Muscle of arm (tissue), 12 donors: ENCODE measurements around the gene ACOX3. TPM values are rescaled to one million over a fixed set of nuclear protein-coding genes. Genes with fewer than 3 reads are reported as not detected.
A peak's percentile ranks its signal among the peaks of the same experiment; 100 is the strongest.
"Not testable (repeated sequence)": the region's sequence is repeated elsewhere in the genome, so short reads cannot be mapped to it uniquely, and the experiment has no call there.

Source experiments
- DNase-seq: peaks from one replicate; pipeline ENCODE4 v3.0.0-alpha.2; 2013
- polyA plus RNA-seq, 12 donors: library from polyadenylated mRNA; unstranded; fragments of 120-200 nt; gene quantifications; one replicate each; pipeline ENCODE4 v1.2.1, GENCODE V29; 2013; ENCODE audit not compliant: insufficient read length in 12 of 12

Gene ACOX3
- polyA plus RNA-seq, 12 donors: 11.5 to 24.9 (median 14.5) TPM; not detected in 1

DNA sequence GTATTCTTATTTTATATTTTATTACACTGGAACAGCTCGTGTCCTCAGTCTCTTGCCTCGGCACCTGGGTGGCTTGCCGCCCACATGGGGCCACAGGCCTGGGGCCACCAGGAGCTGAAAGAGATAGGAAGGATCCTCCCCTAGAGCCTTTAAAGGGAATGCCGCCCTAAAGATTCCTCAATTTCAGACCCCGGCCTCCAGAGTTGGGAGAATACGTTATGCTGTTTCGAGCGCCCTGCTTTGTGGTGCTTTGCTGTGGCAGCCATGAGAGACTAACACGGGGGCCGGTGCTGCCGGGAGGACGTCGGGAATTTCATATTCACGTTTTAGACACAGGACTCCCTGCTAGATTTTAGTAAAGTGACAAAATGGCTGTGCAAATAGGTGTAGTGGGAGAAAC, 33.2 kb downstream of the ACOX3 start:
- DNase-seq: no peak

DNA sequence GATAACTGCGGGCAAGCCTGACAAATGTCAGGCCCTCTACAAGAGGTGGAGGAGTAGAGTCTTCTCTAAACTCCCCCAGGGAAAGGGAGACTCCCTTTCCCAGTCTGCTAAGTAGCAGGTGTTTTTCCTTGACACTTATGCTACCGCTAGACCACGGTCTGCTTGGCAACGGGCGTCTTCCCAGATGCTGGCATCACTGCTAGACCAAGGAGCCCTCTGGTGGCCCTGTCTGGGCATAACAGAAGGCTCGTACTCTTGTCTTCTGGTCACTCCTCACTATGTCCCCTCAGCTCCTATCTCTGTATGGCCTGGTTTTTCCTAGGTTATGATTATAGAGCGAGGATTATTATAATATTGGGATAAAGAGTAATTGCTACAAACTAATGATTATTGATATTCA, 33.6 kb downstream of the ACOX3 start:
- DNase-seq: not testable (repeated sequence)

DNA sequence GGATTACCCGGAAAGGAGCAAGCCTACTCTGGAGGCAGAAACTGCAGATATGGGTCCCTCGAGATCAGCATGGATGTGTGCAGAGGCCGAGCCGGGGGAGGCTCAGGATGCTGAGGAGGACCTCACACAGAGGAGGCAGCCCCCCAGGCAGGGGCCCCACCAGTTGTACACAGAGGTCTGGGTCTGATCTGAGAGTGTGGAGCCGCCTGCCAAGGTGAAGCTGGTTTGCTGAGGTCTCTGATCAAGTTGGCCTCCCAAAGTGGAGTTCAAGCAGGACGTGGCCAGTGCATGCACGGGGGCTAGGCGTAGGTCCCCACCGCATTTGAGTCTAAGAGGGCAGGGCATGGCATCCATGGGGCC, 35.0 kb downstream of the ACOX3 start:
- no peak for DNase-seq

DNA sequence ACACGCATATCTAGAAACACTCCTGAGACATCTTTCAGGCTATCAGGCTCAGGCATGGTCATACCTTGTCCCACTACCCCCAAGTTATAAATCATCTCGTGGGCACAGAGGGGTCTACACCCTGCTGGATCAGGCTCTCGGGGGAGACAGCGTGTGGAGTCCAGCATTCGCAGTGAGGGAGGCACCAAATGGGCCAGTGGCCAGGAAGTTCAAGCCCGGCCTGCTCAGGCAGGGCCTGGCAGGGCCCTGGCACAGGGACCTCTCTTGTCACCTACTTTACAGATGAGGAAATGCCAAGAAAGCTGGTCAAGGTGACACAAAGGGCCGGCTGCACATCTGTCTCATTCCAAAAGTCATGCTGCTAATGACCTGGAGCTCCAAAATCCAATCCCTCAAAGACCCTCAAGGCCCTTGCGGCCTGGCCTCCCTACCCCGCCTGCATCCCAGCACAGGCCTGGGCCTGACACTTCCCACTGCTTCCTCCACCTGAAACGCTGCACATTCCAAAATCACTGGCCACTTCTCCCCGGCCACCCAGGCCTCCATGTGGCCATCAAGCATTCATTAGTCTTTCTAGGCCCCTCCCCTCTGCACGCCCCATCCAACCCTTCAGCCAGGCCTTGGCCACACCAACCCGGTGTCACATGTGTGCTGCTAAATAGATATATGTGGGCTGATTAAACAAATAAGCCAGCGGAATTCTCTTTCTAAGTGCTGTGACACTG, 35.6 kb downstream of the ACOX3 start:
- DNase-seq: no peak

DNA sequence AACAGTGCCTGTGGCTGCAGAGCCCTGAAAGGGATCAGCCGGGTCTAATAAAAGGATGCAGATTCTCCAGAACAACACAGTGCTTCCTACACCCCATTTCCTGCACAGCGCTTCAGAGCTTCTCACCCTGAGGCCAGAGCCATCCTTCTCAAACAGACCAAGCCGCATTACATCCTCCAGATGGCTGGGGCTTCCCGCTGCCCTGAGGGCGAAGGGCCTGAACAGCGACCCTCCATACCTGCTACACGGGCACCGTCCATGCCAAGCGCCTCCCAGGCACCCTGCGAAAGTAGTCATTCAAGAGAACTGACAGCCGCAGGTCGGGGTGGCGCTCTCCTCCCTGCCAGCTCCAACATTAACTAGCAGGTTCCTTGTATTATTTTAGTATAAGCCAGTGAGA, 36.5 kb downstream of the ACOX3 start:
- no peak for DNase-seq

DNA sequence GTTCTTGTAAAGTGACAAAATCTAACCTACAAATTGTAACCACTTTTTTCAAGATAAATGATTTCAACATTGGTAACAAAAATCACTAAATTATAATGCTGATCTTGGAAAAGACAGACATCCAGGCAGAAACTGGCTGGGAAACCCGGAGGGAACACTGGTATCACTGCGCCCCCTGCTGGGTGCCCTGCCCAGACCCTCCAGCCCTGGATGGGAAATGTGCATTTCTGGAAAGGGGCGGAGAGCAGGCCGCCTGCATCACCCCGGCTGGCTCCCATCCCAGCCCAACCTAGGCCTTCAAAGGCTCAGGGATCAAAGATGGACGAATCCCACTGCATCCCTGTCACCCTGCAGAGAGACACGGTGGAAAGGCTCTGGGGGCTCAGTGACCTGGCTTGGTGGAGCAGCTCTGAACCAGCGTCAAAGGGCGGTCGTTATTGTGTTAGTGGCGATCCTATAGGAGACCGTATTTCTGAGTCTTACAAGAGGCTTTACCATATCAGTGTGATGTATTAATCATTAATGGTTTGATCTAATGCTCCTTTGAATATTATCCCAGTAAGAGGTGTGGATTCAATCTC, 37.3 kb downstream of the ACOX3 start:
- peak; percentile 87 for DNase-seq

DNA sequence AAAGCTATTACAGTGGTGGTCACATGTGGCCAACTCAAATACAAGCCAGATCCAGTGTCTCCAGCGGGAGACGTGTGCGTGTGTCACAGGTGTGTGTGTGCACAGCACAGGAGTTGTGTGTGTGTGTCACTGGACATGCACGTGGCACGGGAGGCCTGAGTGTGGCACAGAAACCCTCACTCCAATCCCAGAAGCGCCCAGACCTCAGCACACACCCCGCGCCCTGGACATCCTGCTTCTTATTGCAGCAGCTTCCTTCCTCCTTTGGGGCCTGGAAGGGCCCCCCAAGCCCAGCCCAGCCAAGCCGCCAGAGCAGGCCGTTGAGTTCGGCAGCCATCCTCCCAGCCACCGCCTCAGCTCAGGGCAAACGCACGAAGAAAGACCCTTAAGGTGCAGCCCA, 37.9 kb downstream of the ACOX3 start:
- no peak for DNase-seq

DNA sequence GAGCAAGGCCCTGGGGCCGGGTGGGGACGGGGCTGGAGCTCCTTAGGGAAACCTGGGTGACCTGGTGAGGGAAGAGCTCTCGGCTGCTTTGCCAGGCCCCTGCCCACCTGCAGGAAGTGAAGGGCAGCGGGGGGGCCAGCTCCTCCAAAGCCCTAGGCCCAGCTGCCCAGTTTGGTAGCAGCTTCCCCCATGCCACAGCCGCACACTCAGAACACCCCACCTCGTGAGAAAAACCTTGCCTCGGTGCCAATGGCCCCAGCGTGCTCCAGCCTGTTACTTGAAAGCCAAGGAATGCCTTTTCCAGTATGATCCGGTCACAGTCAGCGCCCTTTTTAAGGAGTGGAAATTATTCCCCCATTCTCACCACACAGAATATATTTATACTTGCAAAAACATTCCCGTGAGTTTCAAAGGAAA, 38.3 kb downstream of the ACOX3 start:
- DNase-seq: no peak

DNA sequence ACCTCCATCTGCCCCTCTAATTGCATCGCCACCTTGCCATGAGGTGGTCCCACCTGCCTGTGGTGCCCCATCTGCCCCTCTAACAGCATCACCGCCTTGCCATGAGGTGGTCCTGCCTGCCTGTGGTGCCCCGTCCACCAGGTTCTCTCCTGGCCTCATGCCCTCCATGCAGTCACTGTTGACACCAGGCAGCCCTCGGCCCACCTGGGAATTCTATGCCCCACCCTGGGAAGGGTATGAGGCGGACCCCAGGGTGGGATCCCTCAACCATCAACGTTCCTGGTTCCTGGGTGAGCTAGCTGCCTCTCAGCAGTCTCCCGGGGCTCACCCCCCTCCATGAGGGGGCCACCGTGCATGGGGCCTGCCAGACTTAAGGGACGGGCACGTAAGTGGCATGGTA, 38.9 kb downstream of the ACOX3 start:
- DNase-seq: no peak

DNA sequence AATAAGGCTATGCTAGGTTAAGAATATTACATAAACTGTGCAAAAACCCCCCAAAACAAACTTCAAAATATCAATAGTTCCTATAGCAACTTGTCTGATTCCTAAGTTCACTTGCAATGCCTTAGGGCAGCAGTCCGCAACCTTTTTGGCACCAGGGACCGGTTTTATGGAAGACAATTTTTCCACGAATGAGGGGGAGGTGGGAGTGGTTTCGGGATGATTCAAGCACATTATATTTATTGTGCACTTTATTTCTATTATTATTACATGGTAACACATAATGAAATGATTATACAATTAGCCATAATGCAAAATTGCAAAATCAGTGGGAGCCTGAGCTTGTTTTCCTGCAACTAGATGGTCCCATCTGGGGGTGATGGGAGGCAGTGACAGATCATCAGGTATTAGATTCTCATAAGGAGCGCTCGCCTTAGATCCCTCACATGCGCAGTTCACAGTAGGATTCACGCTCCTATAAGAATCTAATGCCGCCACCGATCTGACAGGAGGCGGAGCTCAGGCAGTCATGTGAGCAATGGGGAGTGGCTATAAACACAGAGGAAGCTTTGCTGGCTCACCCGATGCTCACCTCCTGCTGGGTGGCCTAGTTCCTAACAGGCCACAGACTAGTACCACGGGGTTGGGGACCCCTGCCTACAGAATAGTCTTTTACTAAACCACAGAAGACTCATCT, 39.7 kb downstream of the ACOX3 start:
- no peak for DNase-seq

DNA sequence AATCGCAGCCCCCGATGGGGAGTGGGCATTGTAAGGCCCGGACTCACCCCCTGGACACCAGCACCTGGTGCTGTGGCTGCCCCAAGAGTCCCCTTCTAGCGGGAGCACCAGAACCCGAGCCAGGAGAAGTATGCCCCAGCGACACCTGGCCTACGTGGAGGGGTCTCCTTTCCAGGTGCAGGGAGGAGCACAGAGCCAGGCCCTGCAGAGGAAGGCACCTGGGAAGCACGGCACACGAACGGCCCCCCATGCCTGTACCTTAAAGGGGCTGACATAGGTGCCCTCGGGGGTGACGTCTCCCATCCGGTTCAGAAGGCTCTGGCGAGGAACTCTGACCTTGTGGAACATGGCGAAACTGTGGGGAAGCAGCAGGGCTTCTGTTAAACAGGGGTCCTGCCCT, 41.2 kb downstream of the ACOX3 start:
- no peak for DNase-seq

DNA sequence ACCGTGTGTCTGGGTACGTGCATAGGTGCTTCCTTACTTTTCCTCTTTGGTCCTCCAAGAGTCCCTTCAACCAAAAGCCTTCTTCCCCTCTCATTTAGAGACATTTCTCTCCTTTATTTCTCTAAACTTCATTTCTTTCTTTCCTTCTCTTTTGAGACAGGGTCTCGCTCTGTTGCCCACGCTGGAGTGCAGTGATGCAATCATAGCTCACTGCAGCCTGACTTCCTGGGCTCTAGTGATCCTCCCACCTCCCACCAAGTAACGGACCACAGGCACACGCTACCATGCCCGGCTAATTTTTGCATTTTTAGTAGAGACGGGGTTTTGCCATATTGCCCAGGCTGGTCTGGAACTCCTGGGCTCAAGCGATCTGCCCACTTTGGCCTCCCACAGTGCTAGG, 42.2 kb downstream of the ACOX3 start:
- DNase-seq: no peak

DNA sequence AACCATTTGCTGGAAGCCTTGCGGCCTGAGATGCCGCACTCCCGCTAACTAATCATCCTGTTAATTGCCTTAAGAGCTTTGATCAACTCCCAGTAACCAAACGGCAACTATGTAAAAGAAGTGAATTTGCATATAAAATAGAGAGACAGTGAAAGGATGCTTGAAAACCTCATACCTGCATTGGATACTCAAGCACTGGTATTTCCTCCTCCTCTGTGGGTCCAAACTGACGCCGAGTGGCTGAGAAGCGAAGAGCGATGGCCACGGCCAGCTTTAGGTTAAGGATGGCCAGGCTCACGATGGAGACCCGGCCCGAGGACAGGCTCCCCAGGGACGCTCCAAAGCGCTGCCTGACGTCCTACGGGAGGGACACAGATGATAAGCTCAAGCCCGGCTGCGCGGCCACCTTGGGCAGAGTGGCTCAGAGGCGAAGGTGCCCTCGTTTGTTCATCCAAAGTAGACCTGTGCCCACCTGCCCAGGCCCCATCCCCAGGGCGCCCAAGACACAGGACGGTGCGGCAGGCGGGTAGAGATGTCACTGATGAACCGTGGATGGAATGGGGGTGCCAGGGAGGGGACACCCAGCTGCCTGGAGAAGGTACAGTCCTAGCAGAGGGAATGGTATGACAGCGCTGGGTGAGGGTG, 43.6 kb downstream of the ACOX3 start:
- DNase-seq: no peak

DNA sequence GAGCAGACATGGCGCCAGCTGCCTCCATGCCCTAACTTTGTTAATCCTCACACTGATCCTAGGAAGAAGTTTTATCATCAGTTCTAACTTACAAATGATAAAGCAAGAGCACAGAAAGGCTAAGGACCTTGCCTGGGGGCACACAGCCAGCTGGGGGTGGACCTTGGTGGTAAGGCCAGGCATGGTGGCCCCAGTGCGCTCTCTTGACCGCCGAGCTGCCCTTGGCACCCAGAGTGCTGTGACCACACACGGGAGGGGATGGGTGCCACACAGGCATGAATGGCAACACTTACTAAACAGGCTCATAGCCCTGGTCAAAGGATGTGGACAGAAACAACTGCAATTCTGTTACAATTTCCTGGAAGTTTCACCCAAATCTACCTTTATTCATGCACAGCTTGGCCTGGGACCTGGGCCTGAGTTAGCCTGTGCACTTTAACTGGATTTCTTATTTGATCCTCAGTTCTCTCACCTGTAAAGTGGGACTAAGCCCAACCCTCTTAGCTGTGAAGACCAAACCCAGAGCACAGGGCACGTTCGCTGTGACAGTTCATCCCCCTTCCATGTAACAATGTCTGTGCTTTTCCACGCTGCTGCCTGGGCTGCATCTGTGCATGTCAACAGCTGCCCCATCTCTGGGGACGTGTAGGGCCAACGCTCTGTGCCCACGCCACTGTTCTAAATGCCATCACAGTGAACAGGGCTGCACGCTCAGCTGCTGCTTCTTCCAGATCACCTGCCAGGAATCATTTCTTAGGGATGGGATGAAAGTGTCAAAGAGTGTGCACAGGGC, 44.8 kb downstream of the ACOX3 start:
- no peak for DNase-seq

DNA sequence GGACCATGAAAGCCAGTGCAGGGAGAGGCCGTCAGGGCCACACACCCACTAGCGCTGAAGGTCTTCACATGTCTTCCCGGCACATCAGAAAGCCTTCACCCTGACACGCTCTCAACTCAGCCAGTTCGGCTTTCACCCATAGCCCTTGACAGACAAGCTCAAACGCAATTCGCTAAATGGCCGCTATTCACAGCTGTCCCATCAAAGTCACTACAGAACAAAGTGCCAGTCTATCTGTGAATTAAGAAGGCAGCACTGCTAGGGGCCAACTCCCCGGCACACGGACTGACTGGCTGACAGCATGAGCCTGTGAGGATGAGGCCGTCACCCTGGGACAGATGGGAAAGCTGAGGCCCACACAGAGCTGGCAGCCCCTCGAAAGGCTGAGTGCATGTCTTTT, 45.7 kb downstream of the ACOX3 start:
- no peak for DNase-seq

DNA sequence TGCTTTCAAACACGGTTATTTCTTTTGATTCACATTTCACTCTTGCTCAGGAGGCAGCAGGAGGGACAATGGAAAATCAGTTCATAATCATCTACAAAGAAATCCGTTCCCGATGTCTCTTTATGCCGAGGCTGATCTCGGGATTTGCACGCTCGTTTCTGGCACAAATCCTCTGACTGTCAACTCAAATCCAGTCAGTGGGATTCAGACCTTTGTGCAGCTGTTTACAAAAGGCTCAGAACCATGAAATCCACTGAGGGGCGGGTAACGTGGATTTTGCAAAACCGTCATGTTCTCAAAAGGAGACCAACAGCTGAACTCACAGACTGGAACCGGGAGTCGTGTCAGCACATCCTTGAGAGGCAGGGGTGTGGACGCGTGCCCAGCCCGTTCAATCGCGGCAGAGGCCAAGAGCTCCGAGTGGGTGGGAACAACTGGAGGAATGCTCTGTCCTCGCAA, 46.4 kb downstream of the ACOX3 start:
- peak; percentile 78 for DNase-seq

DNA sequence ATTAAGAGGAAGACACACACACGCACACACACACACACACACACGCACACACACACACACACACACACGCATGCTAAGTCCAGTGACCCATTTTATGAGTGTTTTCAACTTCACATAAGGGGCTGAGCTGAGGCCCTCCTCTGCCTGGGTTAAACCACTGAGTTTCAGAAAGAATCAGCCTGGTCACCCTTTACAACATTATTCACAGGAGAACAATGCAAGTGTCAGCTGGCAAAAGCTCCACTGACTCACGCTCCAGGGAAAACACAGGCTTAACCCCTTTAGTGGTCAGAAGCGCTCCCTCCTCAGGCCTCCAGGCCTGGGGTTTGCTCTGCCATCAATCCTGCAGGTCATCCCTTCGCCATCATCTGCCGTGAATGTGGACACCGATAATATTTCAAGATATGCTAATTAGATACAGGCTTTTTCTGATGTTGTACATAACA, 46.9 kb downstream of the ACOX3 start:
- peak; percentile 66 for DNase-seq

DNA sequence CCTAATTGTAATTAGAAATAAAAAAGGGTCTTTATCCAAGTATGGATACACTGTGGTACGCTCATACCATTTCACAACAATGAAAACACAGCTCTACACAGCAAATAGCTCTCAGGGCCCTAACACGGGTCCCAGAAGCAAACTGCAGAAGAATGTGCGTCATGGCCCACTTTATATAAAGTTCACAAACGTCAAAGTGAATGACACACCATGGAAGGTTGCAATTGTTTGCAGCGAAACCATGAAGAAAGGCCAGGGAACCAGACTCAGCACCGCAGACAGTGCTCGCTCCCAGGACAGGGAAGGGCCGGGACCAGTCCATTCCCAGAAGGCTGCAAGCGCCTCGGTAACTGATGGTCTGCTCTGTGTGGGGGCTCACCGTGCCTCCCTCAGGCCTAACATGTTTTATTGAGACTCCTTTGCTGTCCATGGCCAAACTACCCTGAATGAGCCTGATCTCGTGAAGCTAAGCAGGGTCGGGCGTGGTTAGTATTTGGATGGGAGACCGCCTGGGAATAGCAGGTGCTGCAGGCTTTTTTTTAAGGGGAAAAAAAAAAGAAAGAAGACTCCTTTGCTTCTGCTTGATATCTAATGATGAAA, 47.8 kb downstream of the ACOX3 start:
- no peak for DNase-seq

DNA sequence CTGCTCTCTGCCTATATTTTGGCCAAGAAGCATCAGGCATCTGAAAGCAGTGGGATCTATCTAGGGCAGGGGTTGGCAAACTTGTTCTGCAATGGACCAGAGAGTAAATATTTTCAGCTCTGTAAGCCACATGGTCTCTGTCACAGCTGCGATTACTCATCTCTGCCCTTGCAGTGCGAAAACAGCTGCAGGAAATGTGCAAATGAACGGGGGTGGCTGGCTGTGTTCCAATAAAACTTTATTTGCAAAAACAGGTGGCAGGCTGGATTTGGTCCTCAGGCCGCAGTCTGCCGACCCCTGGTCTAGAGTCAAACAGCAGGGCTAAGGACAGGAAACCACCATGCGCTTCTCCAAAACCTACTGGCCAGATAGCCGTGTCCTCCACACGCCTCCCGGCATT, 48.6 kb downstream of the ACOX3 start:
- DNase-seq: peak; percentile 76

DNA sequence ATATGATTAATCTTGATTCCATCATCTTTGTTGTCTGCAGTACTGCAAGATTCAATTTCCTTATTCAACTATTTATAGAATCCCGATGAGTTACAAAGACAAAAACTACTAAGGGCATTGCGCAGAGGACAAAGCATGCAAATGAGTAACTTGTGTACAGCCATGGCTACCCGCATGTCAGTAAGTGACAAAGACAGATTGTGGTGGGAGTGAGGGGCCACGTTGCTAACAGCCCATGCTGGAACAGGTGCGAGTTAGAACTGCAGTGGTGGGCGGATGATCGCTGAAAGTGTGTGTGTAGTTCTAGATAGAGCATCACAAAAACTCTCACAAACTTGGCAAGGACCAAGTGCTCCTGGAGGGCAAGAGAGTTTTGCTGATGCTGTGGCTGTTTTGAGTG, 49.5 kb downstream of the ACOX3 start:
- DNase-seq: no peak

DNA sequence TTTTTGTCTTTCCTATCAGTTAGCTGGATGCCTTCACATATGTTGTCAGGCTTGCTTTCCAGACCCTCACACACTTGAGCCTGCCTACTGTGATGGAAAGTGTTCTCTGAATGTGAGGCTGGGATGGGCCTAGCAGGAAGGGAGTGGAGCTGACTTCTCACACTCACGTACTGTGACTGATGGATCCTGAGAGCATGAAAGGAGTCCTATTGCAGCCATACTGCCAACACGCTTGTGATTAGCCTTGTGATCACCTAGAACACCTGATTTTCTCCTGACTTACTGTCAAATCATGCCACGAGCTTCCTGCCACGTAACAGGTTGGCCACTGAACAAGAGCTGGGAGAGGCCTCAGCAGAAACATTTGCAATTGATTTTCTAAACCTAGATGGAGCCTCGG, 49.9 kb downstream of the ACOX3 start:
- no peak for DNase-seq

DNA sequence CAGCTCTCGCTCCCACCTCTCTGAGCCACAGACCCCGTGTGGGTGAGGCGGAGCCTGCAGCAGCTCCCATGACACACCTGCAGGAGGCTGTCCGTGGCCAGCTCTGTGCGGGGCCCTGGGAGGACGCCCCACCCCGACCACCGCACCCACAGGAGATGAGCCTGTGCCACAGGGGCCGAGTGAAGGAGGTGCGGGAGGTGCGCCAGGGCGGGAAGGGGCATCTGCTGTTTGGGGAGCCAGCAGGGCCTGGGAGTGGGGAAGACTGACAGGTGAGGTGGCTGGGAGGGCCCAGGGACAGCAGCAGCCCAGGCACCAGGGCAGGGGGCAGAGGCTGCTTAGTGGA, 52.0 kb downstream of the ACOX3 start:
- no peak for DNase-seq
